GM23338 (cell line): ENCODE measurements around the gene CRLF3. TPM values are rescaled to one million over a fixed set of nuclear protein-coding genes. Genes with fewer than 3 reads are reported as not detected.

Experiments used
- ATAC-seq: fragments of 200-7000 bp; cut with Tn5 transposase; 3 replicates; pipeline ENCODE4 v1.9.1; 2020
- DNase-seq: peaks from one replicate; pipeline ENCODE4 v3.0.0-alpha.2; 2015; ENCODE audit warnings: low spot score
- H2AFZ ChIP-seq: fragments of 200-600 bp; sonication (generic); 2 replicates; pipeline ENCODE4 v1.8.0; 2016; ENCODE audit warnings: antibody characterized with exemption, mild to moderate bottlenecking, moderate library complexity
- H3F3A ChIP-seq: fragments of 200-600 bp; sonication (generic); replicated peaks from 2 replicates; pipeline ENCODE4 v1.8.0; 2017; ENCODE audit warnings: antibody characterized with exemption, mixed run types, low read depth
- H3K27ac ChIP-seq: fragments of 200-600 bp; sonication (generic); 2 replicates; pipeline ENCODE4 v1.6.1; 2016; ENCODE audit warnings: low read depth
- H3K27me3 ChIP-seq: fragments of 200-600 bp; sonication (generic); 2 replicates; pipeline ENCODE4 v1.8.0; 2016; ENCODE audit warnings: mild to moderate bottlenecking, mixed run types, moderate library complexity; ENCODE audit not compliant: insufficient read depth
- H3K36me3 ChIP-seq: fragments of 200-600 bp; sonication (generic); 2 replicates; pipeline ENCODE4 v1.8.0; 2016; ENCODE audit warnings: mild to moderate bottlenecking; ENCODE audit not compliant: insufficient read depth
- H3K4me1 ChIP-seq: fragments of 200-600 bp; sonication (generic); 2 replicates; pipeline ENCODE4 v1.8.0; 2016; ENCODE audit warnings: mild to moderate bottlenecking, moderate library complexity; ENCODE audit not compliant: insufficient read depth
- H3K4me2 ChIP-seq: fragments of 200-600 bp; sonication (generic); 2 replicates; pipeline ENCODE4 v1.7.1; 2017; ENCODE audit warnings: mixed run types
- H3K4me3 ChIP-seq: fragments of 200-600 bp; sonication (generic); 2 replicates; pipeline ENCODE4 v1.6.1; 2016; ENCODE audit warnings: mixed run types
- H3K79me2 ChIP-seq: fragments of 200-600 bp; sonication (generic); replicated peaks from 2 replicates; pipeline ENCODE4 v1.8.0; 2017; ENCODE audit warnings: mild to moderate bottlenecking; ENCODE audit not compliant: insufficient read depth
- H3K9me2 ChIP-seq: fragments of 200-600 bp; sonication (generic); 2 replicates; pipeline ENCODE4 v1.8.0; 2017; ENCODE audit not compliant: insufficient read depth
- H4K20me1 ChIP-seq: fragments of 200-600 bp; sonication (generic); replicated peaks from 2 replicates; pipeline ENCODE4 v1.8.0; 2017; ENCODE audit warnings: mild to moderate bottlenecking; ENCODE audit not compliant: insufficient read depth
- H3K27ac Mint-ChIP-seq: 2 replicates; pipeline ENCODE4 v1.8.0; 2020; ENCODE audit warnings: inconsistent platforms, mild to moderate bottlenecking, moderate library complexity, mixed read lengths
- H3K27me3 Mint-ChIP-seq: 3 replicates; pipeline ENCODE4 v1.8.0; 2022; ENCODE audit warnings: low read depth, mild to moderate bottlenecking, moderate library complexity, mixed read lengths, inconsistent platforms; ENCODE audit not compliant: insufficient read depth, poor library complexity
- H3K36me3 Mint-ChIP-seq: 3 replicates; pipeline ENCODE4 v1.8.0; 2021; ENCODE audit warnings: low read depth, mild to moderate bottlenecking, inconsistent platforms, moderate library complexity, mixed read lengths
- H3K4me1 Mint-ChIP-seq: 3 replicates; pipeline ENCODE4 v1.8.0; 2020; ENCODE audit warnings: mild to moderate bottlenecking, inconsistent platforms, mixed read lengths
- H3K4me3 Mint-ChIP-seq: 3 replicates; pipeline ENCODE4 v1.8.0; 2021; ENCODE audit warnings: moderate library complexity, mild to moderate bottlenecking, inconsistent platforms, mixed read lengths
- H3K9me3 Mint-ChIP-seq: 3 replicates; pipeline ENCODE4 v1.8.0; 2020; ENCODE audit warnings: moderate library complexity, mild to moderate bottlenecking, inconsistent platforms, mixed read lengths
- CREB1 ChIP-seq: fragments of 250-450 bp; sonication (Bioruptor Pico); IDR thresholded peaks from 2 replicates; pipeline ENCODE4 v1.5.0; 2020; ENCODE audit warnings: low read depth, mild to moderate bottlenecking, moderate library complexity
- CTCF ChIP-seq, 2 experiments: fragments of 200-600 bp in 1 of 2; sonication (generic) in 1 of 2; conservative IDR thresholded peaks; 2 replicates each; pipeline versions ENCODE4 v1.5.1 to v1.6.1; 2016 to 2017; ENCODE audit warnings: antibody characterized with exemption in 2 of 2, low read depth in 2 of 2, mild to moderate bottlenecking in 2 of 2, moderate library complexity in 1 of 2
- ETS1 ChIP-seq: IDR thresholded peaks from 2 replicates; pipeline ENCODE4 v1.6.1; 2016; ENCODE audit warnings: antibody characterized with exemption
- EZH2 ChIP-seq: fragments of 200-600 bp; sonication (generic); IDR thresholded peaks from one replicate; pipeline ENCODE4 v1.8.0; 2017; ENCODE audit warnings: antibody characterized with exemption, mild to moderate bottlenecking, low read depth; ENCODE audit not compliant: unreplicated experiment
- EZH2phosphoT487 ChIP-seq: fragments of 200-600 bp; sonication (generic); IDR thresholded peaks from one replicate; pipeline ENCODE4 v1.8.1; 2018; ENCODE audit warnings: antibody characterized with exemption; ENCODE audit not compliant: unreplicated experiment
- POLR2AphosphoS5 ChIP-seq: IDR thresholded peaks from 2 replicates; pipeline ENCODE4 v1.6.1; 2016; ENCODE audit warnings: antibody characterized with exemption, low read depth
- STAT1 ChIP-seq: IDR thresholded peaks from one replicate; pipeline ENCODE4 v1.6.1; 2016; ENCODE audit warnings: antibody characterized with exemption; ENCODE audit not compliant: unreplicated experiment
- ZNF114 ChIP-seq: fragments of 250-450 bp; sonication (Bioruptor Pico); IDR thresholded peaks from 2 replicates; pipeline ENCODE4 v1.5.0; 2020; ENCODE audit warnings: mild to moderate bottlenecking, moderate library complexity
- polyA plus RNA-seq: library from polyadenylated mRNA; unstranded; fragments of >200 nt; fragmentation: Nextera tagmentation; extraction: Ambion mirVana; gene quantifications from 2 replicates; pipeline ENCODE4 v1.2.1, GENCODE V29; 2016
- total RNA-seq: library from RNA; depleted of rRNA; stranded (reverse); fragments of >200 nt; shearing (Covaris generic); gene quantifications from 2 replicates; pipeline ENCODE4 v1.2.3, GENCODE V29; 2014
- TF ChIP-seq, protein P1 (sequence below): IDR thresholded peaks from one replicate; pipeline ENCODE4 v1.6.1; 2018; ENCODE audit warnings: antibody characterized with exemption; ENCODE audit not compliant: unreplicated experiment
- TF ChIP-seq, protein P2 (sequence below): fragments of 250-450 bp; sonication (Bioruptor Pico); IDR thresholded peaks from 2 replicates; pipeline ENCODE4 v1.5.0; 2020; ENCODE audit warnings: mild to moderate bottlenecking, moderate library complexity

Gene CRLF3
- total and polyA plus RNA-seq, 2 experiments from 2014 or later, result 24.2 to 28.6 TPM

DNA sequence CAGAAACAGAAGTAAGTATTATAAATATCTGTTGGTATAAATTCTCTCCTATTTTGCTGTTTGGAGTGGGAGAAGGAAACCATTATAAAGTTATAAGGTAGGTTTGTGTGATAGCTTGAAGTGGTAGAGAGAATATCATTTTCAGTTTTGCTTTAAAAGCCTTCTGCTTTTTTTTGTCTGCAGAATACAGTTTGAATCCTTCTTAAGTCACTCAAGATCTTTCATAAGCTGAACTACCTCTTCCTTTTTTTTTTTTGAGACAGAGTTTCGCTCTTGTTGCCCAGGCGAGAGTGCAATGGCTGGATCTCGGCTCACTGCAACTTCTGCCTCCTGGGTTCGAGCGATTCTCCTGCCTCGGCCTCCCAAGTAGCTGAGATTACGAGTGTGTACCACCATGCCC lies 16.3 kb upstream of the CRLF3 start (continued):
- TF ChIP-seq CTCF (conservative IDR thresholded peaks at IDR 0.05; ENCODE audit: low read depth in 2 of 2) (no peak), EZH2 (no peak), CREB1 (CRISPR knock-in tag) (no peak), STAT1 (no peak), ZNF114 (CRISPR knock-in tag) (no peak)
- TF ChIP-seq, protein P1, sequence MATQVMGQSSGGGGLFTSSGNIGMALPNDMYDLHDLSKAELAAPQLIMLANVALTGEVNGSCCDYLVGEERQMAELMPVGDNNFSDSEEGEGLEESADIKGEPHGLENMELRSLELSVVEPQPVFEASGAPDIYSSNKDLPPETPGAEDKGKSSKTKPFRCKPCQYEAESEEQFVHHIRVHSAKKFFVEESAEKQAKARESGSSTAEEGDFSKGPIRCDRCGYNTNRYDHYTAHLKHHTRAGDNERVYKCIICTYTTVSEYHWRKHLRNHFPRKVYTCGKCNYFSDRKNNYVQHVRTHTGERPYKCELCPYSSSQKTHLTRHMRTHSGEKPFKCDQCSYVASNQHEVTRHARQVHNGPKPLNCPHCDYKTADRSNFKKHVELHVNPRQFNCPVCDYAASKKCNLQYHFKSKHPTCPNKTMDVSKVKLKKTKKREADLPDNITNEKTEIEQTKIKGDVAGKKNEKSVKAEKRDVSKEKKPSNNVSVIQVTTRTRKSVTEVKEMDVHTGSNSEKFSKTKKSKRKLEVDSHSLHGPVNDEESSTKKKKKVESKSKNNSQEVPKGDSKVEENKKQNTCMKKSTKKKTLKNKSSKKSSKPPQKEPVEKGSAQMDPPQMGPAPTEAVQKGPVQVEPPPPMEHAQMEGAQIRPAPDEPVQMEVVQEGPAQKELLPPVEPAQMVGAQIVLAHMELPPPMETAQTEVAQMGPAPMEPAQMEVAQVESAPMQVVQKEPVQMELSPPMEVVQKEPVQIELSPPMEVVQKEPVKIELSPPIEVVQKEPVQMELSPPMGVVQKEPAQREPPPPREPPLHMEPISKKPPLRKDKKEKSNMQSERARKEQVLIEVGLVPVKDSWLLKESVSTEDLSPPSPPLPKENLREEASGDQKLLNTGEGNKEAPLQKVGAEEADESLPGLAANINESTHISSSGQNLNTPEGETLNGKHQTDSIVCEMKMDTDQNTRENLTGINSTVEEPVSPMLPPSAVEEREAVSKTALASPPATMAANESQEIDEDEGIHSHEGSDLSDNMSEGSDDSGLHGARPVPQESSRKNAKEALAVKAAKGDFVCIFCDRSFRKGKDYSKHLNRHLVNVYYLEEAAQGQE, result no peak

GRCh38 chr17:30838202-30838807 lies 13.8 kb upstream of the CRLF3 start:
- Mint-ChIP-seq H3K4me3 (no peak overlapping the region), H3K27ac (no peak overlapping the region), H3K4me1 (no peaks in the 10 kb centered on the region; the same call in 2 of the 3 replicates), H3K27me3 (no peaks in the 10 kb centered on the region), H3K9me3 (no peaks in the 10 kb centered on the region), H3K36me3 (peaks cover 70% of the 10 kb centered on the region)
- Histone ChIP-seq H3K4me1 (peaks cover 2% of the 10 kb centered on the region; the same call in 1 of the 2 replicates), H3F3A (no peaks in the 10 kb centered on the region), H3K4me2 (no peak overlapping the region), H3K4me3 (no peak overlapping the region), H4K20me1 (peaks cover 13% of the 10 kb centered on the region), H3K36me3 (peaks cover 38% of the 10 kb centered on the region), H3K27ac (no peak overlapping the region), H3K9me2 (no peaks in the 10 kb centered on the region), H2AFZ (no peak overlapping the region), H3K27me3 (no peaks in the 10 kb centered on the region), H3K79me2 (peaks cover 27% of the 10 kb centered on the region)
- ATAC-seq, result no peak
- no peak for DNase-seq
- TF ChIP-seq ETS1 (no peak), EZH2phosphoT487 (no peak), EZH2 (no peak), POLR2AphosphoS5 (no peak)
- TF ChIP-seq, protein P2, sequence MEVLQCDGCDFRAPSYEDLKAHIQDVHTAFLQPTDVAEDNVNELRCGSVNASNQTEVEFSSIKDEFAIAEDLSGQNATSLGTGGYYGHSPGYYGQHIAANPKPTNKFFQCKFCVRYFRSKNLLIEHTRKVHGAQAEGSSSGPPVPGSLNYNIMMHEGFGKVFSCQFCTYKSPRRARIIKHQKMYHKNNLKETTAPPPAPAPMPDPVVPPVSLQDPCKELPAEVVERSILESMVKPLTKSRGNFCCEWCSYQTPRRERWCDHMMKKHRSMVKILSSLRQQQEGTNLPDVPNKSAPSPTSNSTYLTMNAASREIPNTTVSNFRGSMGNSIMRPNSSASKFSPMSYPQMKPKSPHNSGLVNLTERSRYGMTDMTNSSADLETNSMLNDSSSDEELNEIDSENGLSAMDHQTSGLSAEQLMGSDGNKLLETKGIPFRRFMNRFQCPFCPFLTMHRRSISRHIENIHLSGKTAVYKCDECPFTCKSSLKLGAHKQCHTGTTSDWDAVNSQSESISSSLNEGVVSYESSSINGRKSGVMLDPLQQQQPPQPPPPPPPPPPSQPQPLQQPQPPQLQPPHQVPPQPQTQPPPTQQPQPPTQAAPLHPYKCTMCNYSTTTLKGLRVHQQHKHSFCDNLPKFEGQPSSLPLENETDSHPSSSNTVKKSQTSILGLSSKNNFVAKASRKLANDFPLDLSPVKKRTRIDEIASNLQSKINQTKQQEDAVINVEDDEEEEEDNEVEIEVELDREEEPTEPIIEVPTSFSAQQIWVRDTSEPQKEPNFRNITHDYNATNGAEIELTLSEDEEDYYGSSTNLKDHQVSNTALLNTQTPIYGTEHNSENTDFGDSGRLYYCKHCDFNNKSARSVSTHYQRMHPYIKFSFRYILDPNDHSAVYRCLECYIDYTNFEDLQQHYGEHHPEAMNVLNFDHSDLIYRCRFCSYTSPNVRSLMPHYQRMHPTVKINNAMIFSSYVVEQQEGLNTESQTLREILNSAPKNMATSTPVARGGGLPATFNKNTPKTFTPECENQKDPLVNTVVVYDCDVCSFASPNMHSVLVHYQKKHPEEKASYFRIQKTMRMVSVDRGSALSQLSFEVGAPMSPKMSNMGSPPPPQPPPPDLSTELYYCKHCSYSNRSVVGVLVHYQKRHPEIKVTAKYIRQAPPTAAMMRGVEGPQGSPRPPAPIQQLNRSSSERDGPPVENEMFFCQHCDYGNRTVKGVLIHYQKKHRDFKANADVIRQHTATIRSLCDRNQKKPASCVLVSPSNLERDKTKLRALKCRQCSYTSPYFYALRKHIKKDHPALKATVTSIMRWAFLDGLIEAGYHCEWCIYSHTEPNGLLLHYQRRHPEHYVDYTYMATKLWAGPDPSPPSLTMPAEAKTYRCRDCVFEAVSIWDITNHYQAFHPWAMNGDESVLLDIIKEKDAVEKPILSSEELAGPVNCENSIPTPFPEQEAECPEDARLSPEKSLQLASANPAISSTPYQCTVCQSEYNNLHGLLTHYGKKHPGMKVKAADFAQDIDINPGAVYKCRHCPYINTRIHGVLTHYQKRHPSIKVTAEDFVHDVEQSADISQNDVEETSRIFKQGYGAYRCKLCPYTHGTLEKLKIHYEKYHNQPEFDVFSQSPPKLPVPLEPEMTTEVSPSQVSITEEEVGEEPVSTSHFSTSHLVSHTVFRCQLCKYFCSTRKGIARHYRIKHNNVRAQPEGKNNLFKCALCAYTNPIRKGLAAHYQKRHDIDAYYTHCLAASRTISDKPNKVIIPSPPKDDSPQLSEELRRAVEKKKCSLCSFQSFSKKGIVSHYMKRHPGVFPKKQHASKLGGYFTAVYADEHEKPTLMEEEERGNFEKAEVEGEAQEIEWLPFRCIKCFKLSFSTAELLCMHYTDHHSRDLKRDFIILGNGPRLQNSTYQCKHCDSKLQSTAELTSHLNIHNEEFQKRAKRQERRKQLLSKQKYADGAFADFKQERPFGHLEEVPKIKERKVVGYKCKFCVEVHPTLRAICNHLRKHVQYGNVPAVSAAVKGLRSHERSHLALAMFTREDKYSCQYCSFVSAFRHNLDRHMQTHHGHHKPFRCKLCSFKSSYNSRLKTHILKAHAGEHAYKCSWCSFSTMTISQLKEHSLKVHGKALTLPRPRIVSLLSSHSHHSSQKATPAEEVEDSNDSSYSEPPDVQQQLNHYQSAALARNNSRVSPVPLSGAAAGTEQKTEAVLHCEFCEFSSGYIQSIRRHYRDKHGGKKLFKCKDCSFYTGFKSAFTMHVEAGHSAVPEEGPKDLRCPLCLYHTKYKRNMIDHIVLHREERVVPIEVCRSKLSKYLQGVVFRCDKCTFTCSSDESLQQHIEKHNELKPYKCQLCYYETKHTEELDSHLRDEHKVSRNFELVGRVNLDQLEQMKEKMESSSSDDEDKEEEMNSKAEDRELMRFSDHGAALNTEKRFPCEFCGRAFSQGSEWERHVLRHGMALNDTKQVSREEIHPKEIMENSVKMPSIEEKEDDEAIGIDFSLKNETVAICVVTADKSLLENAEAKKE, result no peak
